Uterus (tissue), 2 donors: ENCODE results near the gene DDX42.

Experiments
- POLR2A ChIP-seq, 2 donors: fragments of 450-650 bp; IDR thresholded peaks; one replicate each; pipeline ENCODE4 v1.6.1; 2016; ENCODE audit warnings: antibody characterized with exemption in 2 of 2, mild to moderate bottlenecking in 1 of 2, moderate library complexity in 1 of 2
- TF ChIP-seq, protein P1 (sequence below), 4 experiments: fragments of 200-600 bp in 2 of 4; fragments of 450-650 bp in 2 of 4; sonication (generic) in 2 of 4; IDR thresholded peaks; one replicate each; pipeline ENCODE4 v1.5.1; 2016 to 2019; ENCODE audit warnings: antibody characterized with exemption in 4 of 4, mild to moderate bottlenecking in 2 of 4, moderate library complexity in 1 of 4

DNA sequence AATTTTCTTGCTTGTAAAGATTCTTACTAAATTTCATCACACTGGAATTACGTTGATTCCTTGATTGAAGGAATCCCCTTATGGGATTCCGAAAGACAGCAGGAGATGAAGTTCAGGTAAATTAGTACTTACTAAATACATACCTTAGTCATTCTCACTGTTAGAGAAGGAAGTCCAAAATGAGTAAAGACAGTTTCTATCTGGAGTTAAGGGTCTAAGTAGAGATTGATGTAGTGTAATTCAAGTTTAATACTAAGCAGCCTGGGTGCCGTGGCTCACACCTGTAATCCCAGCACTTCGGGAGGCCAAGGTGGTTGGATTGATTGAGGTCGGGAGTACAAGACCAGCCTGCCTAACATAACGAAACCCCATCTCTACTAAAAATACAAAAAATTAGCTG, 9.6 kb downstream of the DDX42 start:
- no peak for TF ChIP-seq POLR2A (IDR thresholded peaks at IDR 0.05)
- TF ChIP-seq, protein P1, sequence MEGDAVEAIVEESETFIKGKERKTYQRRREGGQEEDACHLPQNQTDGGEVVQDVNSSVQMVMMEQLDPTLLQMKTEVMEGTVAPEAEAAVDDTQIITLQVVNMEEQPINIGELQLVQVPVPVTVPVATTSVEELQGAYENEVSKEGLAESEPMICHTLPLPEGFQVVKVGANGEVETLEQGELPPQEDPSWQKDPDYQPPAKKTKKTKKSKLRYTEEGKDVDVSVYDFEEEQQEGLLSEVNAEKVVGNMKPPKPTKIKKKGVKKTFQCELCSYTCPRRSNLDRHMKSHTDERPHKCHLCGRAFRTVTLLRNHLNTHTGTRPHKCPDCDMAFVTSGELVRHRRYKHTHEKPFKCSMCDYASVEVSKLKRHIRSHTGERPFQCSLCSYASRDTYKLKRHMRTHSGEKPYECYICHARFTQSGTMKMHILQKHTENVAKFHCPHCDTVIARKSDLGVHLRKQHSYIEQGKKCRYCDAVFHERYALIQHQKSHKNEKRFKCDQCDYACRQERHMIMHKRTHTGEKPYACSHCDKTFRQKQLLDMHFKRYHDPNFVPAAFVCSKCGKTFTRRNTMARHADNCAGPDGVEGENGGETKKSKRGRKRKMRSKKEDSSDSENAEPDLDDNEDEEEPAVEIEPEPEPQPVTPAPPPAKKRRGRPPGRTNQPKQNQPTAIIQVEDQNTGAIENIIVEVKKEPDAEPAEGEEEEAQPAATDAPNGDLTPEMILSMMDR (IDR thresholded peaks at IDR 0.05): no peak
